PC-3 (cell line): ENCODE results near the gene SLCO2A1. TPM values are rescaled to one million over a fixed set of nuclear protein-coding genes. Genes with fewer than 3 reads are reported as not detected.

Experiments
- ATAC-seq: fragments of 200-7000 bp; cut with Tn5 transposase; 2 replicates; pipeline ENCODE4 v1.9.1; 2020; ENCODE audit warnings: mild to moderate bottlenecking, moderate library complexity
- BruUV-seq: library from RNA; stranded (reverse); fragments of 400-500 nt; replicated peaks from 2 replicates; lab custom pipeline; 2021; lab: Mats Ljungman, UMichigan
- CTCF ChIA-PET: fragments of 300-600 bp; sonication (Branson Sonifier 250); formaldehyde crosslinking; loops from one replicate; lab custom pipeline; 2022; ENCODE audit warnings: antibody characterized with exemption; lab: Charles Lee
- POLR2A ChIA-PET: fragments of 300-600 bp; sonication (Branson Sonifier 250); formaldehyde crosslinking; loops from one replicate; lab custom pipeline; 2022; ENCODE audit warnings: antibody characterized with exemption; ENCODE audit not compliant: unreplicated experiment; lab: Charles Lee
- DNase-seq: peaks from one replicate; pipeline ENCODE4 v3.0.0-alpha.2; 2015
- H2AFZ ChIP-seq: fragments of 300-600 bp; sonication (generic); 2 replicates; pipeline ENCODE4 v1.6.0; 2016; ENCODE audit warnings: antibody characterized with exemption, low read length
- H3F3A ChIP-seq: fragments of 300-600 bp; sonication (generic); one replicate; pipeline ENCODE4 v1.6.0; 2017; ENCODE audit warnings: antibody characterized with exemption, low read length, control low read depth, mild to moderate bottlenecking; ENCODE audit not compliant: unreplicated experiment
- H3K27ac ChIP-seq: fragments of 300-600 bp; sonication (generic); 2 replicates; pipeline ENCODE4 v1.5.1; 2016; ENCODE audit warnings: mild to moderate bottlenecking, low read length
- H3K27me3 ChIP-seq: fragments of 300-600 bp; sonication (generic); 2 replicates; pipeline ENCODE4 v1.6.1; 2016; ENCODE audit warnings: low read length, mixed read lengths
- H3K36me3 ChIP-seq: fragments of 300-600 bp; sonication (generic); 2 replicates; pipeline ENCODE4 v1.6.1; 2016; ENCODE audit warnings: low read depth, mixed run types, low read length, mixed read lengths
- H3K4me1 ChIP-seq: fragments of 300-600 bp; sonication (generic); 2 replicates; pipeline ENCODE4 v1.5.1; 2016; ENCODE audit warnings: low read length; ENCODE audit not compliant: insufficient read depth
- H3K4me2 ChIP-seq: fragments of 300-600 bp; sonication (generic); 2 replicates; pipeline ENCODE4 v1.6.0; 2016; ENCODE audit warnings: low read length
- H3K4me3 ChIP-seq: fragments of 300-600 bp; sonication (generic); 2 replicates; pipeline ENCODE4 v1.5.1; 2016; ENCODE audit warnings: mild to moderate bottlenecking, low read length, mixed read lengths
- H3K79me2 ChIP-seq: fragments of 300-600 bp; sonication (generic); 2 replicates; pipeline ENCODE4 v1.6.1; 2017; ENCODE audit warnings: low read length, mixed read lengths
- H3K9ac ChIP-seq: fragments of 300-600 bp; sonication (generic); 2 replicates; pipeline ENCODE4 v1.6.0; 2016; ENCODE audit warnings: mild to moderate bottlenecking, low read length
- H3K9me2 ChIP-seq: fragments of 300-600 bp; sonication (generic); replicated peaks from 2 replicates; pipeline ENCODE4 v1.6.1; 2016; ENCODE audit warnings: mixed run types, low read length, mixed read lengths
- H3K9me3 ChIP-seq: fragments of 300-600 bp; sonication (generic); 2 replicates; pipeline ENCODE4 v1.6.1; 2016; ENCODE audit warnings: low read length, mixed read lengths
- H4K20me1 ChIP-seq: fragments of 300-600 bp; sonication (generic); 2 replicates; pipeline ENCODE4 v1.6.1; 2016; ENCODE audit warnings: low read length, mixed read lengths
- CTCF ChIP-seq: fragments of 300-600 bp; sonication (generic); conservative IDR thresholded peaks from 2 replicates; pipeline ENCODE4 v1.5.1; 2017; ENCODE audit warnings: antibody characterized with exemption, low read depth, mild to moderate bottlenecking, low read length
- EZH2 ChIP-seq: fragments of 300-600 bp; sonication (generic); IDR thresholded peaks from one replicate; pipeline ENCODE4 v1.6.1; 2017; ENCODE audit warnings: antibody characterized with exemption, mild to moderate bottlenecking, low read length; ENCODE audit not compliant: unreplicated experiment
- EZH2phosphoT487 ChIP-seq: fragments of 300-600 bp; sonication (generic); IDR thresholded peaks from 2 replicates; pipeline ENCODE4 v1.6.1; 2018; ENCODE audit warnings: mild to moderate bottlenecking, antibody characterized with exemption, low read length, borderline replicate concordance
- intact Hi-C: fragments of 100-400 bp; cut with micrococcal nuclease; formaldehyde crosslinking; loops from 2 replicates; pipeline ENCODE4 v1.9.0; 2023
- total RNA-seq: library from RNA; depleted of rRNA; stranded (reverse); fragments of >200 nt; gene quantifications from 2 replicates; pipeline ENCODE4 v1.2.3, GENCODE V29; 2014

Gene SLCO2A1
- total RNA-seq, 1 experiment from 2014 or later: not detected

- no peaks in the 10 kb centered on the region for H3K9me3 ChIP-seq
- no peak overlapping the region for H3K4me3 ChIP-seq
- no peaks in the 10 kb centered on the region for H3K79me2 ChIP-seq
- no peak for DNase-seq
- H4K20me1 ChIP-seq: no peaks in the 10 kb centered on the region
- H2AFZ ChIP-seq: no peak overlapping the region
- H3K4me2 ChIP-seq: no peak overlapping the region
- no peak overlapping the region for H3K9ac ChIP-seq
- ChIA-PET CTCF (no interaction called here), POLR2A (no interaction called here)
- peaks cover 8% of the 10 kb centered on the region; the same call in 1 of the 2 replicates for H3K4me1 ChIP-seq
- no peak overlapping the region for H3K27ac ChIP-seq
- H3K9me2 ChIP-seq: no peaks in the 10 kb centered on the region
- no peak for TF ChIP-seq EZH2
- TF ChIP-seq EZH2phosphoT487: no peak
- TF ChIP-seq CTCF: no peak
- H3F3A ChIP-seq: no peaks in the 10 kb centered on the region
- H3K27me3 ChIP-seq: no peaks in the 10 kb centered on the region
- H3K36me3 ChIP-seq: no peaks in the 10 kb centered on the region
- no peak for ATAC-seq
- intact Hi-C loops: no loop called here
- no TSS peak for BruUV-seq
Measured at GRCh38 chr3:133989936-133990702, 39.6 kb downstream of the SLCO2A1 start.

GRCh38 chr3:133988631-133989161 lies 41.0 kb downstream of the SLCO2A1 start:
- no peak overlapping the region for H2AFZ ChIP-seq
- CTCF ChIA-PET: no interaction called here

More at GRCh38 chr3:133988631-133989161, 41.0 kb downstream of the SLCO2A1 start:
- DNase-seq (no peak), ATAC-seq (no peak)
- H4K20me1 ChIP-seq: no peaks in the 10 kb centered on the region
- H3K27ac ChIP-seq: no peak overlapping the region
- intact Hi-C loops: no loop called here
- no peaks in the 10 kb centered on the region for H3K27me3 ChIP-seq
- H3K4me2 ChIP-seq: no peak overlapping the region
- POLR2A ChIA-PET: no interaction called here
- no peaks in the 10 kb centered on the region for H3K79me2 ChIP-seq
- H3K4me1 ChIP-seq: peaks cover 8% of the 10 kb centered on the region; the same call in 1 of the 2 replicates
- no peaks in the 10 kb centered on the region for H3K9me3 ChIP-seq
- H3F3A ChIP-seq: no peaks in the 10 kb centered on the region
- no peak overlapping the region for H3K4me3 ChIP-seq
- no peaks in the 10 kb centered on the region for H3K36me3 ChIP-seq
- H3K9me2 ChIP-seq: no peaks in the 10 kb centered on the region
- TF ChIP-seq CTCF: no peak
- TF ChIP-seq EZH2phosphoT487: no peak
- TF ChIP-seq EZH2: no peak
- BruUV-seq: no TSS peak
- H3K9ac ChIP-seq: no peak overlapping the region
